Thoracic aorta (tissue), 2 donors: ENCODE data around the gene SPX. TPM values are rescaled to one million over a fixed set of nuclear protein-coding genes. Genes with fewer than 3 reads are reported as not detected.

ENCODE experiments used
- ATAC-seq: fragments of 150-250 bp; one replicate; pipeline ENCODE4 v1.8.0; 2017; ENCODE audit warnings: low read depth; ENCODE audit not compliant: insufficient number of reproducible peaks, low FRiP score
- DNase-seq: peaks from one replicate; pipeline ENCODE4 v3.0.0-alpha.2; 2020; ENCODE audit warnings: low spot score
- H3K27ac ChIP-seq, 2 donors: fragments of 200-600 bp; sonication (generic); 1 replicate in 1 of 2; 2 replicates in 1 of 2; pipeline ENCODE4 v1.5.1; 2016; ENCODE audit warnings: mild to moderate bottlenecking in 2 of 2, moderate library complexity in 2 of 2
- H3K27me3 ChIP-seq: fragments of 200-600 bp; sonication (generic); replicated peaks from 2 replicates; pipeline ENCODE4 v1.6.0; 2016; ENCODE audit warnings: mild to moderate bottlenecking; ENCODE audit not compliant: insufficient read depth
- H3K36me3 ChIP-seq: fragments of 200-600 bp; sonication (generic); one replicate; pipeline ENCODE4 v1.5.1; 2016
- H3K4me1 ChIP-seq, 2 donors: fragments of 200-600 bp; sonication (generic); 1 replicate in 1 of 2; 2 replicates in 1 of 2; pipeline versions ENCODE4 v1.5.1 to v1.6.0; 2016; ENCODE audit warnings: low read depth in 2 of 2, mild to moderate bottlenecking in 1 of 2; ENCODE audit not compliant: control insufficient read depth in 1 of 2
- H3K4me3 ChIP-seq: fragments of 200-600 bp; sonication (generic); 2 replicates; pipeline ENCODE4 v1.5.1; 2016; ENCODE audit warnings: mild to moderate bottlenecking
- H3K9me3 ChIP-seq: fragments of 200-600 bp; sonication (generic); 2 replicates; pipeline ENCODE4 v1.5.1; 2016
- total RNA-seq, 2 donors: library from RNA; depleted of rRNA; stranded (reverse); fragments of >200 nt; gene quantifications; one replicate each; pipeline versions ENCODE4 v1.1.0 to v1.2.3, GENCODE V29; 2016
- TF ChIP-seq, protein P1 (sequence below): fragments of 200-600 bp; sonication (generic); IDR thresholded peaks from one replicate; pipeline ENCODE4 v1.5.1; 2019; ENCODE audit warnings: antibody characterized with exemption

The SPX gene
- total RNA-seq, 2 donors from 2014 or later: 0.81 TPM; not detected in 1

DNA sequence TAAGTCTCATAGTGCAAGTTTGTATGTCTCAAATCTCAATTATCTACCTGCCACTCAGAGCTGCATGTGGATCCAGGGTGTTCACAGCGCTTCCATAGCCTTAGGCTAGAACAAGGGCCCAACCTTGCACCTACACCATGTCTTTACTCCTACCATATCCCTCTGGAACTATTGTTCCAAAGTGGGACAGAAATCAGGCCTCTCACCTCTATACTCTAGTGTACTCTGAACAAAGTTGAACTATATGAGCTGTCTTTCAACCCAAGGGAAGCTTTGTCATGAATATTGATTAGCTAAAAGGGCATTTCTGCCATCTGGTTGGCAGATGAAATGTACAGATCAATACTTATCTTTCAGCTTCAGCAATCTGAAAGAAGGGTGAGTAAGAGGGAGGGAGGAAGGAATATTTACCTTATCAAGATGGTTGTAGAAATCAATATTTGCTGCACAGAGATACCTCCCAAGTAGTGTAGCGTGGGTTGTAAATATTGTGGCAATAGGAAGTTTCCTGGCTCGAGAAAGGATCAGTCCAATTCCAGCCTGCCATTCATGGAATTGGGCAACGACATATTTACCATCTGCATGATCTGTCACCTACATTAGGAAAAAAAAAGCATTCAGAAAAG is 47.8 kb downstream of the SPX start:
- no peak for DNase-seq
- Histone ChIP-seq H3K36me3 (no peaks in the 10 kb centered on the region), H3K4me1 (no peaks in the 10 kb centered on the region), H3K9me3 (no peaks in the 10 kb centered on the region), H3K4me3 (no peak overlapping the region), H3K27me3 (no peaks in the 10 kb centered on the region), H3K27ac (no peak overlapping the region)
- TF ChIP-seq, protein P1, sequence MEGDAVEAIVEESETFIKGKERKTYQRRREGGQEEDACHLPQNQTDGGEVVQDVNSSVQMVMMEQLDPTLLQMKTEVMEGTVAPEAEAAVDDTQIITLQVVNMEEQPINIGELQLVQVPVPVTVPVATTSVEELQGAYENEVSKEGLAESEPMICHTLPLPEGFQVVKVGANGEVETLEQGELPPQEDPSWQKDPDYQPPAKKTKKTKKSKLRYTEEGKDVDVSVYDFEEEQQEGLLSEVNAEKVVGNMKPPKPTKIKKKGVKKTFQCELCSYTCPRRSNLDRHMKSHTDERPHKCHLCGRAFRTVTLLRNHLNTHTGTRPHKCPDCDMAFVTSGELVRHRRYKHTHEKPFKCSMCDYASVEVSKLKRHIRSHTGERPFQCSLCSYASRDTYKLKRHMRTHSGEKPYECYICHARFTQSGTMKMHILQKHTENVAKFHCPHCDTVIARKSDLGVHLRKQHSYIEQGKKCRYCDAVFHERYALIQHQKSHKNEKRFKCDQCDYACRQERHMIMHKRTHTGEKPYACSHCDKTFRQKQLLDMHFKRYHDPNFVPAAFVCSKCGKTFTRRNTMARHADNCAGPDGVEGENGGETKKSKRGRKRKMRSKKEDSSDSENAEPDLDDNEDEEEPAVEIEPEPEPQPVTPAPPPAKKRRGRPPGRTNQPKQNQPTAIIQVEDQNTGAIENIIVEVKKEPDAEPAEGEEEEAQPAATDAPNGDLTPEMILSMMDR: no peak
- ATAC-seq: no peak

DNA sequence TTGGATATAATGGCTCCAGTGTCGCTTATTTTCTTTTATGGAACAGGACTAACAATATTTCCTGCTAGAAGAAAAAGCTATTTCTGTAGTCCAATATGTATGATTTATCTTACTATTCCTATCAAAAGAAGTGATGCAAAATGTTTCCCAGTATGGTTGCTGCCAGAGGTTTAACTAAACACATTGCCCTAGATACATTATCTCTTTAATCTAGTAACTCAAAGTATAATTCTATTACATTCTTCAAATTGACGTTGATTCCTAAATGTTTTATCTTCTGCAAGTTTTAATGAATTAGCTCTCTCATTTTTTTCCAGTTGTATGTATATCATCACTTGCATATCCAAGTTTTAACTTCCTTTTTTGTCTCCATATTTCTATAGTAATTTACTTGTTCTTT is 50.3 kb downstream of the SPX start:
- no peaks in the 10 kb centered on the region for H3K9me3 ChIP-seq
- TF ChIP-seq, protein P1: no peak
- H3K4me3 ChIP-seq: no peak overlapping the region
- ATAC-seq (no peak), DNase-seq (no peak)
- H3K27me3 ChIP-seq: no peaks in the 10 kb centered on the region
- no peak overlapping the region for H3K27ac ChIP-seq
- no peaks in the 10 kb centered on the region for H3K4me1 ChIP-seq
- no peaks in the 10 kb centered on the region for H3K36me3 ChIP-seq

DNA sequence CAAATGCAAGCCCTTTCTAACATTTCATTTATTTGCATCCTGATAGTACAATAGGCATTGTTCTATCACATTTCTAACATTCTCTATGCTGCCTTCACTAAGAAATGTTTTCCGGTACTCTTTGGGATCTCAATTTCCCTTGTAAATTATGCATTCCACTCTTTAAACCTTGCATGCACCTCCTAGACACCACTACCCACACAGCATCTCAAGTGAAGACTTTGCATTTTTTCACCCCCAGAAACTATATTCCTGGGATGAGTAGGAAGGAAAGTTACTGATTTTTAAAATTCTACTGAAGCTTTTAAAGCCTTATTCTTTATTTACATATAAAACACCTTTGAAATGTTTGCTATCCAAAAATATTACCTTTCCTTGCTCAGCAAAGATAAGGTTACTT is 51.4 kb downstream of the SPX start:
- Histone ChIP-seq H3K36me3 (no peaks in the 10 kb centered on the region), H3K9me3 (no peaks in the 10 kb centered on the region), H3K4me1 (no peaks in the 10 kb centered on the region), H3K4me3 (no peak overlapping the region), H3K27ac (no peak overlapping the region), H3K27me3 (no peaks in the 10 kb centered on the region)
- TF ChIP-seq, protein P1: no peak
- no peak for DNase-seq
- no peak for ATAC-seq

DNA sequence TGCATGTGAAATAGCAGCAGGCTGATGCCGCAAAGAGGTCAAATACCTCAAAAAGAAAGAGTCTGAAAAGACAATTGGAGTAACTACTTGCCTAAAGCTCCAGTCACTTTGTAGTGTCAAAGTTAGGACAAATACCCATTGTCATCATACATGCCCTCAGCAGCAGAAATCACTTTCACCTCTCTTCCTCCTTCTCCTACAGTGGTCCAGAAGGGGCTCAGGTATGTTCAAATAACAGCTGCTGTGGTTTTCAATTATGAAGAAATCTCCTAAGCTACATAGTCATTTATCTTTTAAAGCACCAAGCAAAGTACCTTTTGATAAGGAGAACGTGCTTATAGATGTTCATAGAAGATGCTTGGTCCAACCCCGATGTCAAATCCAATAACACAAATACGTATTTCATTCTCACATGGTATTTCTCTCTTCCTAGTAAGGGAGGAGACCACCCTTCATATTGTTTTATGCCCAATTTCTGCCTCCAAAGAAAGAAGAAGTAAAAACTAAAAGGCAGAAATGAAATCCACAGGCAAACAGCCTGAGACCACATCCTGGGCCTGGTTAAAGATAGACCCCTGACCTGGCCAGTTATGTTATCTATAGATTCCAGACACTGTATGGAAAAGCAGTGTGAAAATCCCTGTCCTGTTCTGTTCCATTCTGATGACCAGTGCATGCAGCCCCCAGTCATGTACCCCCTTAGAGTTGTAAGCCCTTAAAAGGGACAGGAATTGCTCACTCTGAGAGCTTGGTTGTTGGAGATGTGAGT is 54.8 kb downstream of the SPX start:
- TF ChIP-seq, protein P1: no peak
- H3K27ac ChIP-seq: no peak overlapping the region
- H3K9me3 ChIP-seq: no peaks in the 10 kb centered on the region
- H3K27me3 ChIP-seq: no peaks in the 10 kb centered on the region
- no peaks in the 10 kb centered on the region for H3K4me1 ChIP-seq
- H3K4me3 ChIP-seq: no peak overlapping the region
- ATAC-seq (no peak), DNase-seq (no peak)
- H3K36me3 ChIP-seq: no peaks in the 10 kb centered on the region

Other genes starting within 250 kb of the SPX start
- gene SLCO1A2, start 191.4 kb upstream of the SPX start, total RNA-seq: not detected
- not detected for gene IAPP, start 153.4 kb upstream of the SPX start, total RNA-seq
- 10 to 100 TPM; 16.4 to 24.5 TPM for gene PYROXD1, start 88.6 kb upstream of the SPX start, total RNA-seq
- 10 to 100 TPM; 30.1 to 55.3 TPM for gene RECQL, start 24.7 kb upstream of the SPX start, total RNA-seq
- 10 to 100 TPM; 26.7 to 36.8 TPM for gene GOLT1B, start 24.5 kb upstream of the SPX start, total RNA-seq
- gene GYS2, start 78.6 kb downstream of the SPX start, total RNA-seq: not detected
- 100 to 1,000 TPM in 1 of 2 donors, 10 to 100 TPM in 1; 89.6 to 165 TPM for gene LDHB, start 131.5 kb downstream of the SPX start, total RNA-seq
- 1 to 10 TPM; 7.0 to 8.1 TPM for gene KCNJ8, start 248.4 kb downstream of the SPX start, total RNA-seq